Neutrophil (primary cell): Measurements from ENCODE around the gene TPBGL.

Experiments
- H3K27ac ChIP-seq: fragments of 200-600 bp; sonication (generic); 2 replicates; pipeline ENCODE4 v1.5.1; 2016; ENCODE audit warnings: mild to moderate bottlenecking, moderate library complexity
- H3K27me3 ChIP-seq: fragments of 200-600 bp; sonication (generic); 2 replicates; pipeline ENCODE4 v1.6.0; 2016; ENCODE audit warnings: mild to moderate bottlenecking
- H3K36me3 ChIP-seq: fragments of 200-600 bp; sonication (generic); 2 replicates; pipeline ENCODE4 v1.5.1; 2017
- H3K4me1 ChIP-seq, 2 experiments: fragments of 200-600 bp in 1 of 2; sonication (generic) in 1 of 2; 1 replicate in 1 of 2; 2 replicates in 1 of 2; pipeline versions ENCODE4 v1.5.1 to v1.6.1; 2013 to 2016; ENCODE audit warnings: low read depth in 1 of 2, low read length in 1 of 2, mild to moderate bottlenecking in 1 of 2, moderate library complexity in 1 of 2; ENCODE audit not compliant: control insufficient read depth in 1 of 2, insufficient read depth in 1 of 2
- H3K4me3 ChIP-seq, 2 experiments: fragments of 200-600 bp in 1 of 2; sonication (generic) in 1 of 2; 1 replicate in 1 of 2; 2 replicates in 1 of 2; pipeline ENCODE4 v1.5.1; 2013 to 2016; ENCODE audit warnings: low read depth in 1 of 2, low read length in 1 of 2, mild to moderate bottlenecking in 1 of 2, moderate library complexity in 1 of 2
- H3K9me3 ChIP-seq: fragments of 200-600 bp; sonication (generic); 2 replicates; pipeline ENCODE4 v1.5.1; 2016
- TF ChIP-seq, protein P1 (sequence below): fragments of 200-600 bp; sonication (generic); IDR thresholded peaks from 2 replicates; pipeline ENCODE4 v1.5.1; 2016; ENCODE audit warnings: antibody characterized with exemption

TPBGL gene

DNA sequence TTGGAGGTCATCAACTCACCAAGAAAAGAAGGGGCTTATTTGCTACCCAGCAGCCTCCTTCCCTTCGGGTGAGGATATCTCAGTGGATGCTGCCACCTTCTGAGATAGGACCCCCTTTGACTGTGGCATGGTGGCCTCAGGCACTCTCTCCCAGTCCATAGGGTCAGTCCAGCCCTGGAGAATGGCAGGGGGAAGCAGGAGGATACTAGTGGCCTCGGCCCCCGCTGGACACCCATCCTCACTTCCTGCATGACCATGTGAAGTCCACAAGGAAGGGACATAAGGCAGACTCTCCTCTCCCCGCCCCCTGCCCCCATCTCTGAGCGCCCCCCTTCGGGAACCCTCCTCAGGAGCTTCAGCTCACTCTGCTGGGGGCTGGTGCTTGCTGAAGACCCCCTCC is 24.4 kb downstream of the TPBGL start:
- Histone ChIP-seq H3K4me1 (peaks cover 59 to 64% of the 10 kb centered on the region in 2 experiments), H3K27ac (peak overlapping the region; percentile 98), H3K4me3 (peak overlapping the region; percentile 29 to 38), H3K9me3 (no peaks in the 10 kb centered on the region), H3K27me3 (no peaks in the 10 kb centered on the region), H3K36me3 (peaks cover 36% of the 10 kb centered on the region)
- TF ChIP-seq, protein P1, sequence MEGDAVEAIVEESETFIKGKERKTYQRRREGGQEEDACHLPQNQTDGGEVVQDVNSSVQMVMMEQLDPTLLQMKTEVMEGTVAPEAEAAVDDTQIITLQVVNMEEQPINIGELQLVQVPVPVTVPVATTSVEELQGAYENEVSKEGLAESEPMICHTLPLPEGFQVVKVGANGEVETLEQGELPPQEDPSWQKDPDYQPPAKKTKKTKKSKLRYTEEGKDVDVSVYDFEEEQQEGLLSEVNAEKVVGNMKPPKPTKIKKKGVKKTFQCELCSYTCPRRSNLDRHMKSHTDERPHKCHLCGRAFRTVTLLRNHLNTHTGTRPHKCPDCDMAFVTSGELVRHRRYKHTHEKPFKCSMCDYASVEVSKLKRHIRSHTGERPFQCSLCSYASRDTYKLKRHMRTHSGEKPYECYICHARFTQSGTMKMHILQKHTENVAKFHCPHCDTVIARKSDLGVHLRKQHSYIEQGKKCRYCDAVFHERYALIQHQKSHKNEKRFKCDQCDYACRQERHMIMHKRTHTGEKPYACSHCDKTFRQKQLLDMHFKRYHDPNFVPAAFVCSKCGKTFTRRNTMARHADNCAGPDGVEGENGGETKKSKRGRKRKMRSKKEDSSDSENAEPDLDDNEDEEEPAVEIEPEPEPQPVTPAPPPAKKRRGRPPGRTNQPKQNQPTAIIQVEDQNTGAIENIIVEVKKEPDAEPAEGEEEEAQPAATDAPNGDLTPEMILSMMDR, result no peak

DNA sequence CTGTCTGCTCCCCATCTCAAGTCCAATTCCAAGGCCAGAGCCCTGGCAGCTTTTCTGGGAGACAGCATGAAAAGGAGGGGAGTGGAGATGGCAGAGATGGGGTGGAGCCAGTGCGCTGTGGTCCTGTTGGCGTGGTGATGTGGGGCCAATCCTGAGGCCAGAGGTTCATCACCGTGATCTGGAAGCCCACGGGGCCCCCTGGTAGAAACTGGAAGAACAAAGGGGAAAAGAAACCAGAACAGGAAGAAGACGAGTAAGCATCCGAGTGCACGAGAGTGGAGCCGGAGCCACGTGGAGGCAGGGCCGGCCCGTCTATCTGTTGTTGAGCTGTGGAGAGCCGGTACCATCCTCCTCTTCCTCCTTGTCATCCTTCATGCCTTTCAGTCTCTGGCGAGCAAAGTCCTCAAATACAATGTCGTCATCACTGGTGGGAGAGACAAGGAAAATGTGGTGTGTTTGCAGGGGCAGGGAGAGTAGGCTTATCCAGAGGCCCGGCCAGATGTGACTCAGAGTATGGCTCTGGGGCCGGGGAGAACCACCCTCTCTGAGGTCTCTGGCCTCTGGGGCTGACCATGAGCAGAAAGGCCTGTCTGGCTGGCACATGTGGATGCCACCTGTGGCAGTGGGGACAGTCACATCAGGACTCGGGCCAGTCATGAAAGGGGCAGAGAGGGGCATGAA is 25.4 kb downstream of the TPBGL start:
- TF ChIP-seq, protein P1, result no peak

DNA sequence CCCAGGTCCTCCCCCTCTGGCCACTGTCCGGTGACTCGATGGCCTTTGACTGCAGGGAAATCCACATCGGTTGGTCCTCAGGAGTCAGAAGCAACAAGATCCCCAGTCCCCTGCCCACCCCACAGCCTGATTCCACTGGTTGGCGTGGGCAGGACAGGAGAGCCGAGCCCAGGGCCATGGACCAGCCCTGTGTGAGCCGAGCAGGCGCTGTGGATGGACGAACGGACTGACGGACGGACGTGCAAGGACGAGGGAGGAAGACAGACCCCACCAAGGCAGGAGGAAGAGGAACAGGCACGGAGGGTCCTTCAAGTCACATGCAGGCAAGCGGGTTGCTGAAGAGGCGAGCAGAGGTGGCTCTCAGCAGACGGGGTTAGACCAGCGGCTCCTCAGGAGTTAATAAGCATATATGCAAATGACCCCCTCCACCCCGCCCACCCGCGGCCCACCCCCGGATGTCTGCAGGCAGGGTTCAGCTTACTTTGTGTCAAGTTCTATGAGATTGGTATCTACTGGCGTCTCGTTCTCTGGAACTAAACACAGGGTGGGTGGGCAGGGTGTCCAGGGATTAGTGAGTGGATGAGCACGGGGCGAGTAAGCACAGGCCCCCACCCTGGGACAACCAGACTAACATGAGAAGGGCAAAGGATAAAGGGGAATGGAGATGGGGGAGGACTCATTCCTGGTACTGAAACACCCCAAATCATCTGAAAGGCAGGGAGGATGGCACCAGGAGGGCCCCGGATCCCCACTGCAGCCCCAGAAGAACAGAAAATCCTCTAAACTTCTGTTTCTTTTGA is 26.8 kb downstream of the TPBGL start:
- Histone ChIP-seq H3K4me3 (no peak overlapping the region), H3K27me3 (no peaks in the 10 kb centered on the region), H3K4me1 (peaks cover 48 to 52% of the 10 kb centered on the region in 2 experiments), H3K27ac (no peak overlapping the region), H3K9me3 (no peaks in the 10 kb centered on the region), H3K36me3 (peaks cover 36% of the 10 kb centered on the region)
- TF ChIP-seq, protein P1, result no peak

More for the DNA sequence above, 25.4 kb downstream of the TPBGL start:
- Histone ChIP-seq H3K4me1 (peaks cover 52 to 54% of the 10 kb centered on the region in 2 experiments), H3K9me3 (no peaks in the 10 kb centered on the region), H3K36me3 (peaks cover 36% of the 10 kb centered on the region), H3K27me3 (no peaks in the 10 kb centered on the region), H3K27ac (peak overlapping the region; percentile 98), H3K4me3 (no peak overlapping the region)

DNA sequence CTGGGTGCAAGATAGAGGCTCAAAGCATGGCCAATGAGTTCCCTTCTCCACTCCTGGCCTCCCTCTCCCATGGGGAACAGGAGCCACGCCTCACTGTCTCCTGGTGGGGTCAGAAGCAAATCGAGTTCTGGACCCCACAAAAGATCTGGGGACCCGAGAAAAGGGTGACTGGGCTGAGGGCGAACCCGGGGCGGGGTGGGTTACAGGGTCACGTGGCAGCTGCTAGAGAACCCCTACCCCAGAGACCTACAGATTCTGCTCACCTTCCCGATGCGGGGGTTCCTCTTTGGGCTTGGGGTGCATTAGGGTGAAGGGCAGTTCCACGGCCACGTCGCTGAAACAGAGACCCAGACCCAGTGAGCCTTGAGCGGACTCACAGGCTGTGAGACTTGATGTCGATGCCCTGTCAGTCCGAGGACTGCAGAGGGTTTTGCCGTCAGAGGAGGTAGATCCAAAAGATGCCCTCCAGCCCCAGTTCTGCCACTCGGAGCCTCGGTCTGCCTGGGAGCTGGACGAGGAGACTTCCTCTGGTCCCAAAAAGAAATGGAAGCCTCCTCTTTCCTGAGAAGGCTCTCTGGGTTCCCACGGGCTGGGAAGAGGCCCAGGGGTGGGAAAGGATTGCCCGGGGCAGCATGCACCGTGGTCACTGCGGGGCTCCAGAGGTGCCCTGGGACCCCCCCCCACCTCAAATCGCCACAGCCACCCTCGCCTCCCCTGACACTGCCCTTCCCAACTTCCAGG is 28.2 kb downstream of the TPBGL start:
- Histone ChIP-seq H3K4me1 (peaks cover 48 to 51% of the 10 kb centered on the region in 2 experiments), H3K27ac (peak overlapping the region; percentile 1), H3K36me3 (peaks cover 43% of the 10 kb centered on the region), H3K27me3 (no peaks in the 10 kb centered on the region), H3K4me3 (no peak overlapping the region), H3K9me3 (no peaks in the 10 kb centered on the region)
- TF ChIP-seq, protein P1, result no peak

DNA sequence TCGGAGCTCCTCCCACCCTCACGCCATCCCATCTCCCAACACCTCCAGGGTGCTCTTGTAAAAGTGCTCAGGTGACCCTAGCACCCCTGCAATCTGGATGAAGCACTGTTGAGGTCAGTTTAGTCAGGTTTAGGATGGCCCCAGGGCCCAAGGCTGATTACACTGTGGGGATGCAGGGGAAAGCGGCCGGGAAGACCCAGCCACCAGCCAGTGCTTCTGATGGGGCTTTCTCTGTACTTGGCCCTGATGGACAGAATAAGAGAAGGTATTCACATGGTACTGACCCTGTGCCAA is 28.7 kb downstream of the TPBGL start:
- Histone ChIP-seq H3K9me3 (no peaks in the 10 kb centered on the region), H3K4me3 (no peak overlapping the region), H3K36me3 (peaks cover 46% of the 10 kb centered on the region), H3K27ac (peak overlapping the region; percentile 1), H3K4me1 (peaks cover 48 to 51% of the 10 kb centered on the region in 2 experiments), H3K27me3 (no peaks in the 10 kb centered on the region)
- TF ChIP-seq, protein P1, result no peak
